ENCODE measurements around the gene PIH1D2.
"Not testable (repeated sequence)": the region's sequence is repeated elsewhere in the genome, so short reads cannot be mapped to it uniquely, and the experiment has no call there.

PIH1D2 gene

GRCh38 chr11:112050721-112051120 is 23.1 kb downstream of the PIH1D2 start:
- DNase-seq = no peak

GRCh38 chr11:112049777-112050176 is 24.0 kb downstream of the PIH1D2 start:
- DNase-seq = no peak

GRCh38 chr11:112048256-112048655 is 25.6 kb downstream of the PIH1D2 start:
- DNase-seq = not testable (repeated sequence)

- not testable (repeated sequence) for DNase-seq
Observed at GRCh38 chr11:112046647-112047046, 27.2 kb downstream of the PIH1D2 start.

GRCh38 chr11:112044961-112045360 is 28.9 kb downstream of the PIH1D2 start:
- no peak for DNase-seq

GRCh38 chr11:112042961-112043304 is 30.9 kb downstream of the PIH1D2 start:
- DNase-seq = no peak

- DNase-seq = no peak
Observed at GRCh38 chr11:112042161-112042960, 31.5 kb downstream of the PIH1D2 start.

- DNase-seq = no peak
Observed at GRCh38 chr11:112037527-112037926, 36.3 kb downstream of the PIH1D2 start.

- no peak for DNase-seq
Observed at GRCh38 chr11:112033902-112034301, 39.9 kb downstream of the PIH1D2 start.

GRCh38 chr11:112029460-112029859 is 44.4 kb downstream of the PIH1D2 start:
- DNase-seq = no peak

- not testable (repeated sequence) for DNase-seq
Observed at GRCh38 chr11:112026784-112027410, 46.9 kb downstream of the PIH1D2 start.

- DNase-seq = no peak
Observed at GRCh38 chr11:112025707-112026106, 48.1 kb downstream of the PIH1D2 start.

GRCh38 chr11:112024773-112025678 is 48.8 kb downstream of the PIH1D2 start, which contains the start of gene DLAT:
Gene DLAT (plus strand): TSS chr11:112025408. CDS start chr11:112025473, 65 bp downstream.
- peak; percentile 94 for DNase-seq

GRCh38 chr11:112024178-112024772 is 49.5 kb downstream of the PIH1D2 start:
- no peak for DNase-seq

GRCh38 chr11:112023104-112023503 is 50.7 kb downstream of the PIH1D2 start:
- DNase-seq = no peak

- DNase-seq = no peak
Observed at GRCh38 chr11:112019066-112019465, 54.8 kb downstream of the PIH1D2 start.

Measured in NCI-H1092 (cell line).